ENCODE measurements around the gene MUC7.
"Not testable (repeated sequence)": the region's sequence is repeated elsewhere in the genome, so short reads cannot be mapped to it uniquely, and the experiment has no call there.

MUC7 gene

GRCh38 chr4:70471897-70472296, at the start of gene MUC7:
TSS of gene MUC7 (plus strand) at chr4:70472197. CDS start at chr4:70474022, 1,825 bp downstream.
- DNase-seq: no peak

- no peak for DNase-seq
Measured at GRCh38 chr4:70425306-70425705, 46.7 kb upstream of the MUC7 start.

- no peak for DNase-seq
Measured at GRCh38 chr4:70426789-70427188, 45.2 kb upstream of the MUC7 start.

GRCh38 chr4:70437197-70437596, 34.8 kb upstream of the MUC7 start:
- DNase-seq: no peak

- DNase-seq: no peak
Measured at GRCh38 chr4:70442474-70442873, 29.5 kb upstream of the MUC7 start.

DNA sequence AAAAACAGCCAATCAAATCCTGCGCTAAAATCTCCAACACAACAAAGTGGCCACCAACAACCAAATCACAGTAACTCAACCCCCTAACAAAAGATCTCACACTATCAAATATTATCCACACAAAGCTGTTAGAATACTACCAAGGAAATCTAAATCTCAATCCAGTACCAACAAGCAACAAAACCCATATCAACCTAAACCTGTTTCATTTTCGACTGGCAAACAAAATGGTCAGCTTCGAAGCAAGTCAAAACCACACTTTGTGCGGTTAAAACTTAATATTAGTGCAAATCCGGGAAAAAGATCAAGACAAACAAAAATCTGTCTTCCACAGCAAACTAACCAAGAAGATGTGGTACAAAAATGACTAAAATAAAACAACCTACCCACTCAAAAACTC, 28.7 kb upstream of the MUC7 start:
- DNase-seq: no peak

GRCh38 chr4:70449220-70449619, 22.8 kb upstream of the MUC7 start:
- DNase-seq: no peak

DNA sequence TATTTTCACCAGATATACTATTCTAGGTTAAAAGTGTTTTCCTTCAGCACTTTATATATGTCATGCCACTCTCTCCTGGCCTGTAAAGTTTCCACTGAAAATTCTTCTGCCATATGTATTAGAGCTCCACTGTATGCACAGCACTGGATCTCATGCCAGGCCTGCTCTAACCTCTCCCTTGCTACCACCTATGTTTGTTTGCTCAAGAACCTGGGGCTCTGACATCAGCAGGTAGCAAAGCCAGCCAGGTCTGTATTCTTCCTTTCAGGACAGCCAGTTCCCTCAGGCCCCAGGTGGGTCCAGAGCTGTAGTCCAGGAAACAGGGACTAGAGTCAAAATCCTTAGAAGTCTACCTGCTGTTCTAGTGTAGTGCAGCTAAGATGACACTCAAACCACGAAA, 19.1 kb upstream of the MUC7 start:
- no peak for DNase-seq

GRCh38 chr4:70463335-70463734, 8.7 kb upstream of the MUC7 start:
- no peak for DNase-seq

- DNase-seq: no peak
Measured at GRCh38 chr4:70473679-70474078, 1.7 kb downstream of the MUC7 start.

- no peak for DNase-seq
Measured at GRCh38 chr4:70488748-70489147, 16.8 kb downstream of the MUC7 start.

- no peak for DNase-seq
Measured at GRCh38 chr4:70496231-70496630, 24.2 kb downstream of the MUC7 start.

DNA sequence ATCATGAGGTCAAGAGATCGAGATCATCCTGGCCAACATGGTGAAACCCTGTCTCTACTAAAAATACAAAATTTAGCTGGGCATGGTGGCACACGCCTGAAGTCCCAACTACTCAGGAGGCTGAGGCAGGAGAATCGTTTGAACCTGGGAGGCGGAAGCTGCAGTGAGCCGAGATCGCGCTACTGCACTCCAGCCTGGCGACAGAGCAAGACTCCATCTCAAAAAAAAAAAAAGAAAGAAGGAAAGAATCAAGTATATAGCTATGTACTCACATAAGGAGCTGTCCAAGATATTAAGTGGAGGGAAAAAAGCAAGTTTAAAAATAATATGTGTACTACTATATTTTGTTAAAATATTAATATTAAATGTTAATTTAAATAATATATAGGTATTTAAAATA, 29.8 kb downstream of the MUC7 start:
- not testable (repeated sequence) for DNase-seq

DNA sequence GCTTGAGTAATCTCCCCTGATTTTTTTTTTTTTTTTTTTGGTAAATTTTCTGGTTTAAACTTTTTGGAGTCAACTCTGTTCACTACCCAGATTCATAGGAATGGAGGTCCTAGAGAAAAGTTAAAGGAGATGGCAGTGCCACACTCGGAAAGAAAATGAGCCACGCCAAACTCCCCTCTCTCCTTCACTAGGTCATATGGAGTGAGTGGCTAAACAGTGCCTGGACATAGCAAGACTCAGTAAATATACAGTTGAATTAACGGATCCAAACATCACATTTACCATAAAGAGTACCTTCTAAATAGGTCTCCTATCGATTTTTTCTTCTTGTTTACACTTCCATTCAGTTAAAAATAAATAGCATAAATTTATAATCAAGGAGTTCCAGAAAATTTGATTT, 32.7 kb downstream of the MUC7 start:
- DNase-seq: no peak

GRCh38 chr4:70505151-70505748, 33.3 kb downstream of the MUC7 start:
- no peak for DNase-seq

DNA sequence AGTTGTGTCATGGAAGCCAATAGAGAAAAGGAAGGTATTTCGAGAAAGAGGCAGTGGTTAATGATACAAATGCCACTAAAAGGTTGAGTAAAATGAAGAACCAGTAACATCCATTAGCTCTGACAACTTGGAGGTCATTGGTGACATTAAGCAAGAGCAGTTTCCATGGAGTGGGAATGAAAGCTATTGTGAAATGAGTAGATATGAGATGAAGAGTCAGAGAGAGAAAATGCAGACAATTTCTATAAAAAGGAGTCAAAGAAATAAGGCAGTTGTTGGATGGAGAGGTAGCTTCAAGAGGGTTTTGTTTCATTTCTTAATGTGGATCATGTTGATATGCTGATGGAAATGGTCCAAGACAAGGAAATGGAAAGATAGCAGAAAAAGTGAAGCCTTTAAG, 36.8 kb downstream of the MUC7 start:
- DNase-seq: no peak

- DNase-seq: no peak
Measured at GRCh38 chr4:70511365-70511764, 39.4 kb downstream of the MUC7 start.

DNA sequence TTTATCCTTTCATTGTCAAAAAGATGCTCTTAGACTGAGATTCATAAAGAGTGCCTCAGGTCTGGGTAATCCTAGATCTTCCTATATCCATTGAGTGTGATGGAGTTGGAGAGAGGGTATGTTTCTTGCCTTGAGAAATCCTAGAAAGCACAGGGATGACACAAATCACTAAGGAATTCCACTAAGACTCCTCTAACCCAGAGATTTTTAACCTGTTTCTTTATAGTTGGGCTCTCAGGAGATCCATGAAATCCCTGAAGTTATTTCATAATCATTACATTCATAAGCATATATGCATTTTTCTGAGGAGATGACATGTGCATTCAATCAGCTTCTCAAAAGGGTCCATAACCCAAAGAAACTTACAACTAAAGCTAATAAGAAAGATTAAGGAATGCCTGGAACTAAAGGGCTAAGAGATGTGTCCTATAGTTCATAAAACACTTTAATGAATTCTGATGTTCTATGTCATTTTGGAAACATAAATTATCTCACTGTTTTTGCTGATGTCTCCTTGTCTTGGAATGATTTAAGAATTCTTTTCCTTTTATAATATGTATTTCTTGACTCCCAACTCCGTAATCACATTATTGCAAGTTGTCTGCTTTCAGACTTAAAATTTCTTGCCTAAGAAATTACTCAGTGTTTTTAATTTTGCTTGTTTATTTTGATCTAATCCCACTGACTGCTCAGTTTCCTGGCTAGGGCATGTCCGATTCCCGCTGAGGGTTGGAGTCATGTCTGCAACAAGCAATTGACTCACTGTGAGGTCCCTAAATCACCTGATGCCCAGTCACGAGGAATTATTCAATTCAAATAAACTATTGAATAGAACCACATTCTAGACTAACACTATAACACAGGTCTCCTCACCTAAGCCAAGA, 43.6 kb downstream of the MUC7 start:
- no peak for DNase-seq

- DNase-seq: no peak
Measured at GRCh38 chr4:70518269-70518668, 46.3 kb downstream of the MUC7 start, which contains the start of gene AMTN. TSS of gene AMTN (plus strand) at chr4:70518569. CDS start at chr4:70518778, 209 bp downstream.

- DNase-seq: no peak
Measured at GRCh38 chr4:70518716-70519115, 46.7 kb downstream of the MUC7 start.

GRCh38 chr4:70522626-70523025, 50.6 kb downstream of the MUC7 start:
- DNase-seq: no peak

- DNase-seq: no peak
Measured at GRCh38 chr4:70530997-70531396, 59.0 kb downstream of the MUC7 start.

DNA sequence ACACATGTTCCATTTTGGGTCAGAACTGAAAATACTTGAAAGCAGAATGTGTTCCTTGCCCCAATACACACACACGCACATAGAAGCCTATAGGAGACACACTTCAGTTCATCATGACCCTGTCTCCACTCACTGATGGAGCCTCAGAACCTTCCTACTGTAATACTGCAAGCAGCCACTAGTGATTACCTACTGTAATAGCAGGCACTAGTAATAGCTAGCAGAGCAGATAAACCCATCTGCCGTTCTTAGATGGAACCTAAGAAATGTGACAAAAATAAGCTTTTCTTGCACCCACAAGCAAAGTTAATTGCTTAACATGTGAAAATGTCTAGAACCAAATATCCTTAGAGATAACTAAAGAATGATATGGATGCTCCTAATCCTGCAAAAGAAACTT, 60.0 kb downstream of the MUC7 start:
- no peak for DNase-seq

All from NCI-H748 treated with DMSO at 0.1 percent for 48 hours (cell line).